HEK293 (cell line): ENCODE measurements around the gene KIFC1.
A peak's percentile ranks its signal among the peaks of the same experiment; 100 is the strongest.
"Not testable (repeated sequence)": the region's sequence is repeated elsewhere in the genome, so short reads cannot be mapped to it uniquely, and the experiment has no call there.

ENCODE experiments used
- CTCF ChIA-PET: fragments of 350-600 bp; formaldehyde crosslinking; extraction: SDS; loops from one replicate; lab custom pipeline; 2021; ENCODE audit warnings: antibody characterized with exemption; lab: Yijun Ruan, JAX
- POLR2A ChIA-PET: fragments of 300-600 bp; formaldehyde crosslinking; extraction: SDS; loops from one replicate; lab custom pipeline; 2020; ENCODE audit warnings: antibody characterized with exemption, inconsistent platforms; lab: Yijun Ruan, JAX
- H3K27ac ChIP-seq: fragments of 200-500 bp; sonication (Bioruptor generic); 2 replicates; pipeline ENCODE4 v1.5.1; 2014; ENCODE audit warnings: low read depth, low read length, control low read depth, inconsistent platforms; ENCODE audit errors: extremely low read depth
- H3K36me3 ChIP-seq, 2 experiments: fragments of 200-500 bp in 1 of 2; sonication (Bioruptor generic) in 1 of 2; 1 replicate in 1 of 2; 2 replicates in 1 of 2; pipeline ENCODE4 v1.5.1; 2014 to 2017; ENCODE audit warnings: inconsistent platforms in 2 of 2, low read length in 2 of 2; ENCODE audit not compliant: control insufficient read depth in 2 of 2, insufficient read depth in 1 of 2
- H3K4me1 ChIP-seq: fragments of 200-500 bp; sonication (Bioruptor generic); 2 replicates; pipeline ENCODE4 v1.5.1; 2014; ENCODE audit warnings: mild to moderate bottlenecking, low read length, inconsistent platforms; ENCODE audit not compliant: control insufficient read depth, insufficient read depth
- H3K4me3 ChIP-seq: 2 replicates; pipeline ENCODE4 v1.5.1; 2011; ENCODE audit warnings: low read depth, mild to moderate bottlenecking, control low read depth, low read length, moderate library complexity
- H3K9me3 ChIP-seq: fragments of 200-500 bp; sonication (Bioruptor generic); 2 replicates; pipeline ENCODE4 v1.5.1; 2014; ENCODE audit warnings: low read depth, low read length, inconsistent platforms; ENCODE audit not compliant: control insufficient read depth, insufficient read depth
- GFI1B ChIP-seq: fragments of 450-650 bp; formaldehyde crosslinking; IDR thresholded peaks from 2 replicates; pipeline ENCODE4 v1.5.1; 2016; ENCODE audit warnings: missing biosample characterization, missing genetic modification characterization
- GLIS1 ChIP-seq: fragments of 450-650 bp; formaldehyde crosslinking; IDR thresholded peaks from 2 replicates; pipeline ENCODE4 v1.5.1; 2016; ENCODE audit warnings: missing biosample characterization, missing genetic modification characterization
- KLF8 ChIP-seq: fragments of 450-650 bp; formaldehyde crosslinking; IDR thresholded peaks from 2 replicates; pipeline ENCODE4 v1.5.1; 2016; ENCODE audit warnings: missing biosample characterization, missing genetic modification characterization
- RBAK ChIP-seq: fragments of 450-650 bp; formaldehyde crosslinking; IDR thresholded peaks from 2 replicates; pipeline ENCODE4 v1.5.1; 2016; ENCODE audit warnings: missing biosample characterization, missing genetic modification characterization
- SALL2 ChIP-seq: fragments of 450-650 bp; formaldehyde crosslinking; IDR thresholded peaks from 2 replicates; pipeline ENCODE4 v1.5.0; 2017; ENCODE audit warnings: missing biosample characterization, mild to moderate bottlenecking, missing genetic modification characterization, borderline replicate concordance
- SETDB1 ChIP-seq: IDR thresholded peaks from one replicate; pipeline ENCODE4 v1.6.1; 2017; ENCODE audit warnings: mild to moderate bottlenecking, low read length, moderate library complexity, mixed read lengths; ENCODE audit not compliant: insufficient read length
- SP2 ChIP-seq: fragments of 450-650 bp; formaldehyde crosslinking; IDR thresholded peaks from 2 replicates; pipeline ENCODE4 v1.5.1; 2016; ENCODE audit warnings: missing biosample characterization, missing genetic modification characterization
- SP7 ChIP-seq: fragments of 450-650 bp; formaldehyde crosslinking; IDR thresholded peaks from 2 replicates; pipeline ENCODE4 v1.5.1; 2016; ENCODE audit warnings: missing biosample characterization, missing genetic modification characterization
- ZBTB21 ChIP-seq: fragments of 450-650 bp; formaldehyde crosslinking; IDR thresholded peaks from 2 replicates; pipeline ENCODE4 v1.5.1; 2017; ENCODE audit warnings: missing biosample characterization, missing genetic modification characterization
- ZFP3 ChIP-seq: fragments of 450-650 bp; formaldehyde crosslinking; IDR thresholded peaks from 2 replicates; pipeline ENCODE4 v1.5.1; 2016; ENCODE audit warnings: low read depth, missing biosample characterization, missing genetic modification characterization
- ZNF16 ChIP-seq: fragments of 450-650 bp; formaldehyde crosslinking; IDR thresholded peaks from 2 replicates; pipeline ENCODE4 v1.5.1; 2016; ENCODE audit warnings: low read depth, missing biosample characterization, missing genetic modification characterization
- ZNF174 ChIP-seq: fragments of 450-650 bp; formaldehyde crosslinking; IDR thresholded peaks from 2 replicates; pipeline ENCODE4 v1.5.0; 2017; ENCODE audit warnings: missing biosample characterization, mild to moderate bottlenecking, missing genetic modification characterization
- ZNF214 ChIP-seq: fragments of 450-650 bp; formaldehyde crosslinking; IDR thresholded peaks from 2 replicates; pipeline ENCODE4 v1.5.1; 2017; ENCODE audit warnings: missing biosample characterization, mild to moderate bottlenecking, missing genetic modification characterization, borderline replicate concordance
- ZNF221 ChIP-seq: fragments of 450-650 bp; formaldehyde crosslinking; IDR thresholded peaks from 2 replicates; pipeline ENCODE4 v1.5.1; 2017; ENCODE audit warnings: missing biosample characterization, missing genetic modification characterization, borderline replicate concordance
- ZNF274 ChIP-seq, 2 experiments: fragments of 200-500 bp in 1 of 2; fragments of 450-650 bp in 1 of 2; sonication (Bioruptor generic) in 1 of 2; formaldehyde crosslinking in 1 of 2; IDR thresholded peaks; 2 replicates each; pipeline versions ENCODE4 v1.5.1 to v1.6.1; 2014 to 2016; ENCODE audit warnings: borderline replicate concordance in 1 of 2, inconsistent platforms in 1 of 2, low read length in 1 of 2, missing biosample characterization in 1 of 2, missing genetic modification characterization in 1 of 2
- ZNF416 ChIP-seq: fragments of 450-650 bp; formaldehyde crosslinking; IDR thresholded peaks from 2 replicates; pipeline ENCODE4 v1.5.1; 2016; ENCODE audit warnings: missing biosample characterization, missing genetic modification characterization
- ZNF548 ChIP-seq: fragments of 450-650 bp; formaldehyde crosslinking; IDR thresholded peaks from 2 replicates; pipeline ENCODE4 v1.5.1; 2016; ENCODE audit warnings: missing biosample characterization, missing genetic modification characterization
- ZNF555 ChIP-seq: fragments of 450-650 bp; formaldehyde crosslinking; conservative IDR thresholded peaks from 2 replicates; pipeline ENCODE4 v1.5.1; 2017; ENCODE audit warnings: missing biosample characterization, mild to moderate bottlenecking, missing genetic modification characterization, inconsistent platforms
- ZNF571 ChIP-seq: fragments of 450-650 bp; formaldehyde crosslinking; IDR thresholded peaks from 2 replicates; pipeline ENCODE4 v1.5.0; 2017; ENCODE audit warnings: missing biosample characterization, missing genetic modification characterization
- ZNF629 ChIP-seq: fragments of 450-650 bp; formaldehyde crosslinking; IDR thresholded peaks from 2 replicates; pipeline ENCODE4 v1.5.1; 2017; ENCODE audit warnings: missing biosample characterization, missing genetic modification characterization
- TF ChIP-seq, protein P1 (sequence below): fragments of 450-650 bp; formaldehyde crosslinking; IDR thresholded peaks from 2 replicates; pipeline ENCODE4 v1.5.1; 2016; ENCODE audit warnings: missing biosample characterization, missing genetic modification characterization, low read depth
- TF ChIP-seq, protein P2 (sequence below): fragments of 450-650 bp; formaldehyde crosslinking; IDR thresholded peaks from 2 replicates; pipeline ENCODE4 v1.5.1; 2016; ENCODE audit warnings: missing biosample characterization, missing genetic modification characterization
- TF ChIP-seq, protein P3 (sequence below): fragments of 450-650 bp; formaldehyde crosslinking; IDR thresholded peaks from 2 replicates; pipeline ENCODE4; 2016; ENCODE audit warnings: missing biosample characterization, missing genetic modification characterization

Gene KIFC1

GRCh38 chr6:33399881-33400280, 8.3 kb downstream of the KIFC1 start:
- H3K4me3 ChIP-seq, H3K9me3 ChIP-seq, H3K27ac ChIP-seq, POLR2A ChIA-PET, H3K4me1 ChIP-seq: not testable (repeated sequence)
- TF ChIP-seq ZNF629, result peak; percentile 79
- TF ChIP-seq, protein P1, sequence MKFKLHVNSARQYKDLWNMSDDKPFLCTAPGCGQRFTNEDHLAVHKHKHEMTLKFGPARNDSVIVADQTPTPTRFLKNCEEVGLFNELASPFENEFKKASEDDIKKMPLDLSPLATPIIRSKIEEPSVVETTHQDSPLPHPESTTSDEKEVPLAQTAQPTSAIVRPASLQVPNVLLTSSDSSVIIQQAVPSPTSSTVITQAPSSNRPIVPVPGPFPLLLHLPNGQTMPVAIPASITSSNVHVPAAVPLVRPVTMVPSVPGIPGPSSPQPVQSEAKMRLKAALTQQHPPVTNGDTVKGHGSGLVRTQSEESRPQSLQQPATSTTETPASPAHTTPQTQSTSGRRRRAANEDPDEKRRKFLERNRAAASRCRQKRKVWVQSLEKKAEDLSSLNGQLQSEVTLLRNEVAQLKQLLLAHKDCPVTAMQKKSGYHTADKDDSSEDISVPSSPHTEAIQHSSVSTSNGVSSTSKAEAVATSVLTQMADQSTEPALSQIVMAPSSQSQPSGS (tag by site-specific recombination), result peak; percentile 77
- TF ChIP-seq, protein P2, sequence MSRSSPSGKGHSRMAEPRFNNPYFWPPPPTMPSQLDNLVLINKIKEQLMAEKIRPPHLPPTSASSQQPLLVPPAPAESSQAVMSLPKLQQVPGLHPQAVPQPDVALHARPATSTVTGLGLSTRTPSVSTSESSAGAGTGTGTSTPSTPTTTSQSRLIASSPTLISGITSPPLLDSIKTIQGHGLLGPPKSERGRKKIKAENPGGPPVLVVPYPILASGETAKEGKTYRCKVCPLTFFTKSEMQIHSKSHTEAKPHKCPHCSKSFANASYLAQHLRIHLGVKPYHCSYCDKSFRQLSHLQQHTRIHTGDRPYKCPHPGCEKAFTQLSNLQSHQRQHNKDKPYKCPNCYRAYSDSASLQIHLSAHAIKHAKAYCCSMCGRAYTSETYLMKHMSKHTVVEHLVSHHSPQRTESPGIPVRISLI (tag by site-specific recombination), result 0 out of 2 replicates have a peak, but pooled peaks have one; percentile 45
- TF ChIP-seq ZBTB21, result peak; percentile 35; the same call in 1 of the 2 replicates
- H3K36me3 ChIP-seq, result peaks cover 51 to 76% of the 10 kb centered on the region in 2 experiments
- CTCF ChIA-PET, result interaction anchor here (1.9 kb wide), 1 partner anchor 9 kb away, joined by 12 read pairs; no protein-coding TSS in a partner anchor

GRCh38 chr6:33404884-33405283, 13.3 kb downstream of the KIFC1 start:
- H3K4me3 ChIP-seq, result no peak overlapping the region
- H3K9me3 ChIP-seq, result no peaks in the 10 kb centered on the region
- 0 out of 2 replicates have a peak, but pooled peaks cover 2% of the 10 kb centered on the region for H3K4me1 ChIP-seq
- POLR2A ChIA-PET, result no interaction called here
- H3K36me3 ChIP-seq, result peaks cover 44 to 81% of the 10 kb centered on the region in 2 experiments
- TF ChIP-seq GLIS1, result no peak
- TF ChIP-seq, protein P3, sequence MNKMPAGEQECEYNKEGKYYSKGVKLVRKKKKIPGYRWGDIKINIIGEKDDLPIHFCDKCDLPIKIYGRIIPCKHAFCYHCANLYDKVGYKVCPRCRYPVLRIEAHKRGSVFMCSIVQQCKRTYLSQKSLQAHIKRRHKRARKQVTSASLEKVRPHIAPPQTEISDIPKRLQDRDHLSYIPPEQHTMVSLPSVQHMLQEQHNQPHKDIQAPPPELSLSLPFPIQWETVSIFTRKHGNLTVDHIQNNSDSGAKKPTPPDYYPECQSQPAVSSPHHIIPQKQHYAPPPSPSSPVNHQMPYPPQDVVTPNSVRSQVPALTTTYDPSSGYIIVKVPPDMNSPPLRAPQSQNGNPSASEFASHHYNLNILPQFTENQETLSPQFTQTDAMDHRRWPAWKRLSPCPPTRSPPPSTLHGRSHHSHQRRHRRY (tag by site-specific recombination), result no peak
- TF ChIP-seq ZNF629, result no peak
- TF ChIP-seq ZNF548, result no peak
- TF ChIP-seq ZNF174, result no peak
- TF ChIP-seq ZNF416 (tag by site-specific recombination), result no peak
- no peak for TF ChIP-seq ZNF274 (IDR thresholded peaks at IDR 0.05; ENCODE audit: low read length)
- TF ChIP-seq ZNF274 (tag by site-specific recombination; IDR thresholded peaks at IDR 0.05; ENCODE audit: borderline replicate concordance), result no peak
- no peak for TF ChIP-seq SP2 (tag by site-specific recombination)
- TF ChIP-seq ZNF571, result no peak
- TF ChIP-seq SP7 (tag by site-specific recombination), result no peak
- TF ChIP-seq KLF8 (tag by site-specific recombination), result no peak
- no peak for TF ChIP-seq ZFP3
- TF ChIP-seq ZNF221 (tag by site-specific recombination), result no peak
- TF ChIP-seq ZNF16 (tag by site-specific recombination), result no peak
- TF ChIP-seq ZNF214 (tag by site-specific recombination), result no peak
- no peak for TF ChIP-seq SALL2 (tag by site-specific recombination)
- no peak for TF ChIP-seq SETDB1
- TF ChIP-seq ZNF555, result no peak
- TF ChIP-seq RBAK, result no peak
- TF ChIP-seq GFI1B (tag by site-specific recombination), result no peak
- no peak overlapping the region for H3K27ac ChIP-seq
- CTCF ChIA-PET, result interaction anchor here (1.6 kb wide), 1 partner anchor 14 kb away, joined by 4 read pairs; no protein-coding TSS in a partner anchor
